Gastrocnemius medialis (tissue), 4 donors: Measurements from ENCODE around the gene EPAS1. TPM values are rescaled to one million over a fixed set of nuclear protein-coding genes. Genes with fewer than 3 reads are reported as not detected.

Source experiments
- ATAC-seq, 2 donors: fragments of 150-250 bp; one replicate each; pipeline ENCODE4 v1.9.1; 2016
- DNase-seq, 2 donors: peaks; one replicate each; pipeline ENCODE4 v3.0.0-alpha.2; 2019
- H3K27ac ChIP-seq, 4 donors: fragments of 200-600 bp; sonication (generic); 1 replicate in 1 of 4; 2 replicates in 3 of 4; pipeline ENCODE4 v1.5.1; 2016 to 2018; ENCODE audit warnings: mild to moderate bottlenecking in 2 of 4, moderate library complexity in 1 of 4
- H3K27me3 ChIP-seq, 3 donors: fragments of 200-600 bp; sonication (generic) in 2 of 3; 1 replicate in 1 of 3; 2 replicates in 2 of 3; pipeline versions ENCODE4 v1.5.1 to v1.6.0; 2016 to 2019; ENCODE audit warnings: mild to moderate bottlenecking in 1 of 3, moderate library complexity in 1 of 3
- H3K36me3 ChIP-seq, 2 donors: fragments of 200-600 bp; sonication (generic) in 1 of 2; one replicate each; pipeline ENCODE4 v1.5.1; 2017 to 2018
- H3K4me1 ChIP-seq, 2 donors: fragments of 200-600 bp; sonication (generic) in 1 of 2; one replicate each; pipeline ENCODE4 v1.5.1; 2016 to 2017; ENCODE audit warnings: mild to moderate bottlenecking in 2 of 2
- H3K4me3 ChIP-seq, 4 donors: fragments of 200-600 bp; sonication (generic) in 3 of 4; 1 replicate in 1 of 4; 2 replicates in 3 of 4; pipeline ENCODE4 v1.5.1; 2016 to 2019; ENCODE audit warnings: mild to moderate bottlenecking in 2 of 4
- H3K9me3 ChIP-seq, 3 donors: fragments of 200-600 bp; sonication (generic) in 2 of 3; 1 replicate in 1 of 3; 2 replicates in 2 of 3; pipeline ENCODE4 v1.5.1; 2016 to 2019
- POLR2A ChIP-seq, 2 donors: fragments of 450-650 bp; IDR thresholded peaks; one replicate each; pipeline ENCODE4 v1.6.1; 2017; ENCODE audit warnings: antibody characterized with exemption in 2 of 2, mild to moderate bottlenecking in 2 of 2, moderate library complexity in 2 of 2
- in situ Hi-C, 4 donors: fragments of 200-750 bp; cut with MboI; loops; one replicate each; pipeline versions ENCODE4 v1.15.0 to v1.8.0; 2017; ENCODE audit warnings: low sequenced_read_pairs in 4 of 4
- intact Hi-C: fragments of 100-400 bp; cut with DNase I; formaldehyde crosslinking; loops from one replicate; pipeline ENCODE4 v1.15.1; 2023; ENCODE audit warnings: low total_unique reads
- total RNA-seq, 4 donors: library from RNA; depleted of rRNA; stranded (reverse); fragments of >200 nt; gene quantifications; one replicate each; pipeline versions ENCODE4 v1.1.0 to v1.2.3, GENCODE V29; 2016
- TF ChIP-seq, protein P1 (sequence below), 5 experiments: fragments of 450-650 bp in 3 of 5; fragments of 200-600 bp in 2 of 5; sonication (generic) in 2 of 5; IDR thresholded peaks in 4 of 5; conservative IDR thresholded peaks in 1 of 5; 1 replicate in 4 of 5; 2 replicates in 1 of 5; pipeline ENCODE4 v1.5.1; 2016 to 2019; ENCODE audit warnings: antibody characterized with exemption in 5 of 5, mild to moderate bottlenecking in 3 of 5, moderate library complexity in 3 of 5

The EPAS1 gene
- 10 to 100 TPM; 61.5 to 95.1 (median 90.0) TPM for total RNA-seq

- ATAC-seq = peak; percentile 75 to 76
- intact Hi-C loops = loop anchor here (2.0 to 5.0 kb wide), 6 partner anchors 38 to 645 kb away; partner anchors contain the start of genes MCFD2 and PRKCE
- peaks cover 16 to 23% of the 10 kb centered on the region in 2 donors for H3K4me1 ChIP-seq
Observed at GRCh38 chr2:46296840-46297545, at the start of gene EPAS1. EPAS1 (plus strand) TSS chr2:46297407; CDS start chr2:46297912, 505 bp downstream.

DNA sequence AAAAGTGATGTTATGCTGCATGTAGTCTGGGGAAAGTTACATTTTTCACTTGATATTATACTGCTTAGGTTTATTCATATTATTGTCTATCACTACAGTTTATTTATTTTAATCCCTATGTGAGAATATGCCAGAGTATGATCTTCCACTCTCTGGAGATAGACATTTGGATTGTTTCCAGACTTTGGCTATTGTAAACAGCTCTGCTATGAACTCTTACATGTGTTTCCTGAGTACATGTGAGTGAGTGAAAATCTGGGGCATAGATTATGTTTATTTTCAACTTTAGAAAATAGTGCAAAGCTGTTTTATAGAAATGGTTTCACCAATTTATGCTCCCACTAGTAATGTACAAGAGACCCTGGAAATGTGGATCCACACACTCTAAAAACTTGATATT lies 49.0 kb upstream of the EPAS1 start:
- peak overlapping the region in 1 of 4 donors; percentile 14 for H3K27ac ChIP-seq
- ATAC-seq = peak in 1 of 2 donors; percentile 65
- TF ChIP-seq, protein P1, sequence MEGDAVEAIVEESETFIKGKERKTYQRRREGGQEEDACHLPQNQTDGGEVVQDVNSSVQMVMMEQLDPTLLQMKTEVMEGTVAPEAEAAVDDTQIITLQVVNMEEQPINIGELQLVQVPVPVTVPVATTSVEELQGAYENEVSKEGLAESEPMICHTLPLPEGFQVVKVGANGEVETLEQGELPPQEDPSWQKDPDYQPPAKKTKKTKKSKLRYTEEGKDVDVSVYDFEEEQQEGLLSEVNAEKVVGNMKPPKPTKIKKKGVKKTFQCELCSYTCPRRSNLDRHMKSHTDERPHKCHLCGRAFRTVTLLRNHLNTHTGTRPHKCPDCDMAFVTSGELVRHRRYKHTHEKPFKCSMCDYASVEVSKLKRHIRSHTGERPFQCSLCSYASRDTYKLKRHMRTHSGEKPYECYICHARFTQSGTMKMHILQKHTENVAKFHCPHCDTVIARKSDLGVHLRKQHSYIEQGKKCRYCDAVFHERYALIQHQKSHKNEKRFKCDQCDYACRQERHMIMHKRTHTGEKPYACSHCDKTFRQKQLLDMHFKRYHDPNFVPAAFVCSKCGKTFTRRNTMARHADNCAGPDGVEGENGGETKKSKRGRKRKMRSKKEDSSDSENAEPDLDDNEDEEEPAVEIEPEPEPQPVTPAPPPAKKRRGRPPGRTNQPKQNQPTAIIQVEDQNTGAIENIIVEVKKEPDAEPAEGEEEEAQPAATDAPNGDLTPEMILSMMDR (IDR thresholded peaks at IDR 0.05 in 4 of 5, conservative IDR thresholded peaks at IDR 0.05 in 1 of 5) = no peak
- no peak for TF ChIP-seq POLR2A (IDR thresholded peaks at IDR 0.05)
- no peak overlapping the region for H3K4me3 ChIP-seq
- no peak for DNase-seq
- in situ Hi-C loops (loop anchor here in 1 of 4 donors (25.0 kb wide), 1 partner anchor 114 kb away; no protein-coding TSS in a partner anchor), intact Hi-C loops (no loop called here)
- no peaks in the 10 kb centered on the region for H3K27me3 ChIP-seq
- H3K4me1 ChIP-seq = peaks cover 0 to 15% of the 10 kb centered on the region in 2 donors
- peaks cover 0 to 4% (median 0%) of the 10 kb centered on the region in 3 donors for H3K9me3 ChIP-seq
- no peaks in the 10 kb centered on the region for H3K36me3 ChIP-seq

More at GRCh38 chr2:46296840-46297545, at the start of gene EPAS1:
- Histone ChIP-seq H3K27me3 (no peaks in the 10 kb centered on the region), H3K4me3 (peak within 1 kb of the TSS; percentile 81 to 99 (median 94)), H3K36me3 (no peaks in the 10 kb centered on the region), H3K27ac (peak within 1 kb of the TSS; percentile 91 to 98 (median 97)), H3K9me3 (no peaks in the 10 kb centered on the region)
- peak; percentile 91 to 92 for DNase-seq
- TF ChIP-seq, protein P1 (IDR thresholded peaks at IDR 0.05 in 4 of 5, conservative IDR thresholded peaks at IDR 0.05 in 1 of 5) = no peak
- peak; percentile 78 to 95 for TF ChIP-seq POLR2A (IDR thresholded peaks at IDR 0.05)
- in situ Hi-C loops = no loop called here

DNA sequence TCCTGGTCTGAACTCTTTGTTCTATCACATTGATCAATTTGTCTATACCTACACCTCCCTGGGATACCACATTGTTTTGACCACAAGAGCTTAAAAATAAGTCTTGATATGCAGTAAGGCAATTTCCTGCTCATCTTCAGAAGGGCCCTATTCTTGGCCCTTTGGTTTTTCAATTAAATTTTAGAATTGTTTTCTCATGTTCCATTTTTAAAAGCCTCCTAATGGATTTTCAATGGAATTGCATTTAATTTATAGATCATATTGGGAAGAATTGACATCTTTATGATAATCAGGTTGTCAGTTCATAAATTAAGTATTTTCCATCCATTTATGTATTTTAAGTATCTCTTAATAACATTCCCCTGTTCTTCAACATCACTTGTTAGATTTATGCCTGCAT lies 47.6 kb upstream of the EPAS1 start:
- ATAC-seq = no peak
- Histone ChIP-seq H3K4me1 (peaks cover 0 to 15% of the 10 kb centered on the region in 2 donors), H3K27me3 (no peaks in the 10 kb centered on the region), H3K27ac (no peak overlapping the region), H3K4me3 (no peak overlapping the region), H3K9me3 (peaks cover 0 to 4% (median 0%) of the 10 kb centered on the region in 3 donors), H3K36me3 (no peaks in the 10 kb centered on the region)
- in situ Hi-C loops = loop anchor here in 1 of 4 donors (25.0 kb wide), 1 partner anchor 113 kb away; no protein-coding TSS in a partner anchor
- intact Hi-C loops = no loop called here
- TF ChIP-seq POLR2A (IDR thresholded peaks at IDR 0.05) = no peak
- TF ChIP-seq, protein P1 (IDR thresholded peaks at IDR 0.05 in 4 of 5, conservative IDR thresholded peaks at IDR 0.05 in 1 of 5) = no peak
- no peak for DNase-seq

GRCh38 chr2:46252891-46253659 lies 44.1 kb upstream of the EPAS1 start:
- Histone ChIP-seq H3K27ac (no peak overlapping the region), H3K4me1 (peaks cover 0 to 26% of the 10 kb centered on the region in 2 donors), H3K36me3 (no peaks in the 10 kb centered on the region), H3K27me3 (no peaks in the 10 kb centered on the region), H3K9me3 (no peaks in the 10 kb centered on the region), H3K4me3 (no peak overlapping the region)
- in situ Hi-C loops (no loop called here), intact Hi-C loops (no loop called here)
- no peak for DNase-seq
- no peak for ATAC-seq
- TF ChIP-seq, protein P1 (IDR thresholded peaks at IDR 0.05 in 4 of 5, conservative IDR thresholded peaks at IDR 0.05 in 1 of 5) = no peak
- TF ChIP-seq POLR2A (IDR thresholded peaks at IDR 0.05) = no peak
